Measurements from ENCODE around the gene HIRIP3. TPM values are rescaled to one million over a fixed set of nuclear protein-coding genes. Genes with fewer than 3 reads are reported as not detected.
A peak's percentile ranks its signal among the peaks of the same experiment; 100 is the strongest.
"Not testable (repeated sequence)": the region's sequence is repeated elsewhere in the genome, so short reads cannot be mapped to it uniquely, and the experiment has no call there.

The HIRIP3 gene
- total RNA-seq (10.5 TPM), polyA plus RNA-seq (ENCODE audit: insufficient read depth in 1 of 8, insufficient read length in 8 of 8, low replicate concordance in 1 of 8) (10 to 100 TPM; 14.5 to 18.5 (median 17.1) TPM)
- long read RNA-seq, donor 1, partial matches to known transcripts: 9 of 9 reads
- long read RNA-seq, donor 1, other reads (novel, unspliced or antisense): 0 of 9 reads
- long read RNA-seq, donor 2: 0 reads
- long read RNA-seq, donor 3, partial matches to known transcripts: 10 of 16 reads
- long read RNA-seq, donor 3, other reads (novel, unspliced or antisense): 0 of 16 reads
- long read RNA-seq, donor 4, partial matches to known transcripts: 0 of 3 reads
- long read RNA-seq, donor 4, other reads (novel, unspliced or antisense): 0 of 3 reads
- long read RNA-seq, donor 5, transcript HIRIP3-204 (6 exons, 988 nt): major isoform, 7 of 18 reads
- long read RNA-seq, donor 5, partial matches to known transcripts: 6 of 18 reads
- long read RNA-seq, donor 5, other reads (novel, unspliced or antisense): 0 of 18 reads
- long read RNA-seq, donor 6, transcript HIRIP3-204 (6 exons, 988 nt): major isoform, 6 of 45 reads
- long read RNA-seq, donor 6, partial matches to known transcripts: 23 of 45 reads
- long read RNA-seq, donor 6, other reads (novel, unspliced or antisense): 15 of 45 reads
- long read RNA-seq, donor 7, partial matches to known transcripts: 0 of 2 reads
- long read RNA-seq, donor 7, other reads (novel, unspliced or antisense): 0 of 2 reads
- long read RNA-seq, donor 8, transcript HIRIP3-204 (6 exons, 988 nt): major isoform, 6 of 53 reads
- long read RNA-seq, donor 8, partial matches to known transcripts: 34 of 53 reads
- long read RNA-seq, donor 8, other reads (novel, unspliced or antisense): 10 of 53 reads
- long read RNA-seq, donor 9, partial matches to known transcripts: 0 of 2 reads
- long read RNA-seq, donor 9, other reads (novel, unspliced or antisense): 0 of 2 reads
- long read RNA-seq, donor 10, partial matches to known transcripts: 0 of 5 reads
- long read RNA-seq, donor 10, other reads (novel, unspliced or antisense): 0 of 5 reads
- long read RNA-seq, donor 11, partial matches to known transcripts: 0 of 14 reads
- long read RNA-seq, donor 11, other reads (novel, unspliced or antisense): 12 of 14 reads

GRCh38 chr16:29995324-29995910 is at the start of gene HIRIP3:
TSS of gene HIRIP3 (minus strand) at chr16:29995617. CDS start at chr16:29995605, 12 bp downstream.
- DNase-seq: peak; percentile 93
- 0% methylated on average over 53 of the region's 53 CpGs for WGBS (ENCODE audit: insufficient coverage)
- H3K4me3 ChIP-seq (ENCODE audit: low read length): peak within 1 kb of the TSS; percentile 71
- no peaks in the 10 kb centered on the region for H3K27me3 ChIP-seq (ENCODE audit: control insufficient read depth, insufficient read depth, low read length)
- H3K4me1 ChIP-seq (ENCODE audit: control insufficient read depth, insufficient read depth, low read length): peaks cover 17% of the 10 kb centered on the region
- H3K27ac ChIP-seq (ENCODE audit: low read length): peak within 1 kb of the TSS; percentile 98
- peaks cover 51% of the 10 kb centered on the region for H3K36me3 ChIP-seq (ENCODE audit: control insufficient read depth, insufficient read depth, low read length)
- no peaks in the 10 kb centered on the region for H3K9me3 ChIP-seq (replicated peaks; ENCODE audit: control insufficient read depth, low read depth, low read length)

- WGBS (ENCODE audit: insufficient coverage): no CpG with 5 or more reads among the region's 5 CpGs
- no peak overlapping the region for H3K4me3 ChIP-seq (ENCODE audit: low read length)
- no peak overlapping the region for H3K27ac ChIP-seq (ENCODE audit: low read length)
- H3K27me3 ChIP-seq (ENCODE audit: control insufficient read depth, insufficient read depth, low read length): no peaks in the 10 kb centered on the region
- no peaks in the 10 kb centered on the region for H3K9me3 ChIP-seq (replicated peaks; ENCODE audit: control insufficient read depth, low read depth, low read length)
- no peaks in the 10 kb centered on the region for H3K4me1 ChIP-seq (ENCODE audit: control insufficient read depth, insufficient read depth, low read length)
- no peaks in the 10 kb centered on the region for H3K36me3 ChIP-seq (ENCODE audit: control insufficient read depth, insufficient read depth, low read length)
- DNase-seq: peak; percentile 63
Observed at GRCh38 chr16:30041841-30042240, 46.4 kb upstream of the HIRIP3 start.

- not testable (repeated sequence) for DNase-seq; H3K4me1 ChIP-seq (ENCODE audit: control insufficient read depth, insufficient read depth, low read length); H3K9me3 ChIP-seq (replicated peaks; ENCODE audit: control insufficient read depth, low read depth, low read length); H3K36me3 ChIP-seq (ENCODE audit: control insufficient read depth, insufficient read depth, low read length); H3K4me3 ChIP-seq (ENCODE audit: low read length); H3K27ac ChIP-seq (ENCODE audit: low read length); H3K27me3 ChIP-seq (ENCODE audit: control insufficient read depth, insufficient read depth, low read length)
- 100% methylated on average over 1 of the region's 5 CpGs for WGBS (ENCODE audit: insufficient coverage)
Observed at GRCh38 chr16:30040690-30041089, 45.3 kb upstream of the HIRIP3 start.

- Histone ChIP-seq H3K27me3 (ENCODE audit: control insufficient read depth, insufficient read depth, low read length) (peaks cover 5% of the 10 kb centered on the region), H3K9me3 (replicated peaks; ENCODE audit: control insufficient read depth, low read depth, low read length) (no peaks in the 10 kb centered on the region), H3K27ac (ENCODE audit: low read length) (no peak overlapping the region), H3K4me1 (ENCODE audit: control insufficient read depth, insufficient read depth, low read length) (no peaks in the 10 kb centered on the region), H3K36me3 (ENCODE audit: control insufficient read depth, insufficient read depth, low read length) (no peaks in the 10 kb centered on the region), H3K4me3 (ENCODE audit: low read length) (no peak overlapping the region)
- WGBS (ENCODE audit: insufficient coverage): 84% methylated on average over 5 of the region's 5 CpGs
- DNase-seq: no peak
Observed at GRCh38 chr16:30040221-30040620, 44.8 kb upstream of the HIRIP3 start.

GRCh38 chr16:30033270-30033669 is 37.9 kb upstream of the HIRIP3 start:
- Histone ChIP-seq H3K27me3 (ENCODE audit: control insufficient read depth, insufficient read depth, low read length) (peaks cover 55% of the 10 kb centered on the region), H3K27ac (ENCODE audit: low read length) (no peak overlapping the region), H3K9me3 (replicated peaks; ENCODE audit: control insufficient read depth, low read depth, low read length) (no peaks in the 10 kb centered on the region), H3K4me1 (ENCODE audit: control insufficient read depth, insufficient read depth, low read length) (peaks cover 22% of the 10 kb centered on the region), H3K4me3 (ENCODE audit: low read length) (no peak overlapping the region), H3K36me3 (ENCODE audit: control insufficient read depth, insufficient read depth, low read length) (no peaks in the 10 kb centered on the region)
- no peak for DNase-seq
- 76% methylated on average over 6 of the region's 7 CpGs for WGBS (ENCODE audit: insufficient coverage)

GRCh38 chr16:30032083-30032819 is 36.8 kb upstream of the HIRIP3 start:
- Histone ChIP-seq H3K27me3 (ENCODE audit: control insufficient read depth, insufficient read depth, low read length) (peaks cover 64% of the 10 kb centered on the region), H3K9me3 (replicated peaks; ENCODE audit: control insufficient read depth, low read depth, low read length) (no peaks in the 10 kb centered on the region), H3K36me3 (ENCODE audit: control insufficient read depth, insufficient read depth, low read length) (no peaks in the 10 kb centered on the region), H3K4me3 (ENCODE audit: low read length) (no peak overlapping the region), H3K4me1 (ENCODE audit: control insufficient read depth, insufficient read depth, low read length) (peaks cover 28% of the 10 kb centered on the region), H3K27ac (ENCODE audit: low read length) (no peak overlapping the region)
- peak; percentile 49 for DNase-seq
- WGBS (ENCODE audit: insufficient coverage): 7% methylated on average over 5 of the region's 12 CpGs

- peaks cover 66% of the 10 kb centered on the region for H3K27me3 ChIP-seq (ENCODE audit: control insufficient read depth, insufficient read depth, low read length)
- DNase-seq: no peak
- no peaks in the 10 kb centered on the region for H3K36me3 ChIP-seq (ENCODE audit: control insufficient read depth, insufficient read depth, low read length)
- 10% methylated on average over 2 of the region's 11 CpGs for WGBS (ENCODE audit: insufficient coverage)
- H3K9me3 ChIP-seq (replicated peaks; ENCODE audit: control insufficient read depth, low read depth, low read length): no peaks in the 10 kb centered on the region
- no peak overlapping the region for H3K27ac ChIP-seq (ENCODE audit: low read length)
- H3K4me1 ChIP-seq (ENCODE audit: control insufficient read depth, insufficient read depth, low read length): peaks cover 28% of the 10 kb centered on the region
- H3K4me3 ChIP-seq (ENCODE audit: low read length): no peak overlapping the region
Observed at GRCh38 chr16:30031477-30031918, 36.1 kb upstream of the HIRIP3 start.

GRCh38 chr16:30030841-30031413 is 35.5 kb upstream of the HIRIP3 start, which contains the start of gene TLCD3B:
TSS of gene TLCD3B (minus strand) at chr16:30031271. CDS start at chr16:30030527, 744 bp downstream.
- H3K27me3 ChIP-seq (ENCODE audit: control insufficient read depth, insufficient read depth, low read length): peaks cover 63% of the 10 kb centered on the region
- H3K4me1 ChIP-seq (ENCODE audit: control insufficient read depth, insufficient read depth, low read length): peaks cover 28% of the 10 kb centered on the region
- H3K4me3 ChIP-seq (ENCODE audit: low read length): no peak within 1 kb of the TSS
- H3K27ac ChIP-seq (ENCODE audit: low read length): no peak within 1 kb of the TSS
- WGBS (ENCODE audit: insufficient coverage): 3% methylated on average over 16 of the region's 27 CpGs
- no peak for DNase-seq
- no peaks in the 10 kb centered on the region for H3K9me3 ChIP-seq (replicated peaks; ENCODE audit: control insufficient read depth, low read depth, low read length)
- H3K36me3 ChIP-seq (ENCODE audit: control insufficient read depth, insufficient read depth, low read length): no peaks in the 10 kb centered on the region

Data from muscle of leg (tissue), 16 donors.